Epithelial cell of proximal tubule (primary cell): ENCODE data around the gene MAZ. TPM values are rescaled to one million over a fixed set of nuclear protein-coding genes. Genes with fewer than 3 reads are reported as not detected.

Experiments used
- DNase-seq: peaks from one replicate; pipeline ENCODE4 v3.0.0-alpha.2; 2011; ENCODE audit warnings: low read depth
- H3K4me3 ChIP-seq: 2 replicates; pipeline ENCODE4 v1.5.1; 2011; ENCODE audit warnings: low read depth, mild to moderate bottlenecking, low read length
- total RNA-seq: library from RNA; depleted of rRNA; stranded (reverse); fragments of >200 nt; gene quantifications from 2 replicates; pipeline ENCODE4 v1.2.3, GENCODE V29; 2015
- TF ChIP-seq, protein P1 (sequence below): conservative IDR thresholded peaks from 2 replicates; pipeline ENCODE4 v1.5.1; 2012; ENCODE audit warnings: low read depth, mild to moderate bottlenecking, low read length

Gene MAZ
- total RNA-seq, 1 donor from 2014 or later: 174 TPM

- DNase-seq: no peak
- TF ChIP-seq, protein P1, sequence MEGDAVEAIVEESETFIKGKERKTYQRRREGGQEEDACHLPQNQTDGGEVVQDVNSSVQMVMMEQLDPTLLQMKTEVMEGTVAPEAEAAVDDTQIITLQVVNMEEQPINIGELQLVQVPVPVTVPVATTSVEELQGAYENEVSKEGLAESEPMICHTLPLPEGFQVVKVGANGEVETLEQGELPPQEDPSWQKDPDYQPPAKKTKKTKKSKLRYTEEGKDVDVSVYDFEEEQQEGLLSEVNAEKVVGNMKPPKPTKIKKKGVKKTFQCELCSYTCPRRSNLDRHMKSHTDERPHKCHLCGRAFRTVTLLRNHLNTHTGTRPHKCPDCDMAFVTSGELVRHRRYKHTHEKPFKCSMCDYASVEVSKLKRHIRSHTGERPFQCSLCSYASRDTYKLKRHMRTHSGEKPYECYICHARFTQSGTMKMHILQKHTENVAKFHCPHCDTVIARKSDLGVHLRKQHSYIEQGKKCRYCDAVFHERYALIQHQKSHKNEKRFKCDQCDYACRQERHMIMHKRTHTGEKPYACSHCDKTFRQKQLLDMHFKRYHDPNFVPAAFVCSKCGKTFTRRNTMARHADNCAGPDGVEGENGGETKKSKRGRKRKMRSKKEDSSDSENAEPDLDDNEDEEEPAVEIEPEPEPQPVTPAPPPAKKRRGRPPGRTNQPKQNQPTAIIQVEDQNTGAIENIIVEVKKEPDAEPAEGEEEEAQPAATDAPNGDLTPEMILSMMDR: no peak
- H3K4me3 ChIP-seq: peak overlapping the region; percentile 53
These were observed 2.0 kb downstream of the MAZ start for GRCh38 chr16:29808219-29808900.

DNA sequence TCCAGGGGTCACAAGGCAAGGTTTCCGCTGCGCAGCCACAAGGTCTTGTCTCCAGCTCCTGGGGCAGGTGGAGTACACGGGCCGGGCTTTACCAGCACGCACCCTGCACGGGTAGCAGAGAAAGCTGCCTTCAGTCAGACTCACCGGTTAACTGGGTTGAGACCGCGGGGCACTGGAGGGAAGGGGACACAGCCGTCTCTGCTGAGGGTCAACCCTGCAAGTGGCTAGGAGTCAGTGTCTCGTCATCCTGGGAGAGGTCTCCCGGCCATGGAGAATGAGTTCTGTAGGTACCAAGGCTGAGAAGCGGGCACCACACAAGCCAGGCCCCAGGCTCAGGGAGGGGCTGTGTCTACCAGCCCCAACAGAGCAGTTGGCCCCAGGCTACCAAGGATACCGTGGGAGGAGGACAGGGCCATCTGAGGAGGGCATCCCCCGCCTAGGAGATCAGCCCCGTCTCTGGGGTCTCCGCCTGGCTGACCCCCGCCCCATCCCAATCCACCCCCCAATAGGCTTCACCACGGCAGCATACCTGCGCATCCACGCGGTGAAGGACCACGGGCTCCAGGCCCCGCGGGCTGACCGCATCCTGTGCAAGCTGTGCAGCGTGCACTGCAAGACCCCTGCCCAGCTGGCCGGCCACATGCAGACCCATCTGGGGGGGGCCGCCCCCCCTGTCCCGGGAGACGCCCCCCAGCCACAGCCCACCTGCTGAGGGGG, 2.9 kb downstream of the MAZ start:
- no peak for DNase-seq
- no peak overlapping the region for H3K4me3 ChIP-seq
- TF ChIP-seq, protein P1: no peak

GRCh38 chr16:29809850-29810698, 3.7 kb downstream of the MAZ start:
- TF ChIP-seq, protein P1: no peak
- DNase-seq: no peak
- no peak overlapping the region for H3K4me3 ChIP-seq

DNA sequence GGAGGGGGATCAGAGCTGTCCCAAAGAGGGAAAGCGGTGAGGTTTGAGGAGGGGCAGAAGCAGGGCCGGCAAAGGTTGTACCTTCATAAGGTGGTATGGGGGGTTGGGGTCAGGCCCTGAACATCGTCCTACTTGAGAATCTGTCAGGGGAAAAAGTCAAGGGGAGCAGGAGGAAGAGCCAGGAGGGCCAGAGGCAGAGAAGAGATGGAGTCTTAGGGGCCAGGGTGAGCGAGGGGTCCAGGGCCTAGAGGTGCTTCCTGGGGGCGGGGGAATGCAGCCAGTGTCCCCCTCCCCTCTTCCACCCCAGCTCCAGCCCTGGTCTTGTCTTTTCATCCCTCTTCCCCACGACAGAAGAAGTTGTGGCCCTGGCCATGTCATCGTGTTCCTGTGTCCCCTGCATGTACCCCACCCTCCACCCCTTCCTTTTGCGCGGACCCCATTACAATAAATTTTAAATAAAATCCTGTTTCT, 4.4 kb downstream of the MAZ start:
- TF ChIP-seq, protein P1: no peak
- DNase-seq: no peak
- peak overlapping the region; percentile 11 for H3K4me3 ChIP-seq

GRCh38 chr16:29811170-29811895, 5.0 kb downstream of the MAZ start:
- H3K4me3 ChIP-seq: peak overlapping the region; percentile 61
- DNase-seq: no peak
- TF ChIP-seq, protein P1: no peak

- no peak for DNase-seq
- peak within 1 kb of the TSS; percentile 61 for H3K4me3 ChIP-seq
- TF ChIP-seq, protein P1: no peak
These were observed 5.8 kb downstream of the MAZ start, which contains the start of gene PRRT2 for GRCh38 chr16:29811896-29812665. Gene PRRT2, plus strand, starts transcription at chr16:29812193. Its CDS starts 862 bp downstream, at chr16:29813055.
